GM19467 (cell line): ENCODE data around the gene RBM14.
"Not testable (repeated sequence)": the region's sequence is repeated elsewhere in the genome, so short reads cannot be mapped to it uniquely, and the experiment has no call there.

ENCODE experiments used
- ATAC-seq: cut with Tn5 transposase; IDR thresholded peaks from one replicate; pipeline ENCODE4 v1.9.1; 2021; ENCODE audit warnings: mild to moderate bottlenecking, moderate library complexity; ENCODE audit not compliant: unreplicated experiment

The RBM14 gene, protein sequence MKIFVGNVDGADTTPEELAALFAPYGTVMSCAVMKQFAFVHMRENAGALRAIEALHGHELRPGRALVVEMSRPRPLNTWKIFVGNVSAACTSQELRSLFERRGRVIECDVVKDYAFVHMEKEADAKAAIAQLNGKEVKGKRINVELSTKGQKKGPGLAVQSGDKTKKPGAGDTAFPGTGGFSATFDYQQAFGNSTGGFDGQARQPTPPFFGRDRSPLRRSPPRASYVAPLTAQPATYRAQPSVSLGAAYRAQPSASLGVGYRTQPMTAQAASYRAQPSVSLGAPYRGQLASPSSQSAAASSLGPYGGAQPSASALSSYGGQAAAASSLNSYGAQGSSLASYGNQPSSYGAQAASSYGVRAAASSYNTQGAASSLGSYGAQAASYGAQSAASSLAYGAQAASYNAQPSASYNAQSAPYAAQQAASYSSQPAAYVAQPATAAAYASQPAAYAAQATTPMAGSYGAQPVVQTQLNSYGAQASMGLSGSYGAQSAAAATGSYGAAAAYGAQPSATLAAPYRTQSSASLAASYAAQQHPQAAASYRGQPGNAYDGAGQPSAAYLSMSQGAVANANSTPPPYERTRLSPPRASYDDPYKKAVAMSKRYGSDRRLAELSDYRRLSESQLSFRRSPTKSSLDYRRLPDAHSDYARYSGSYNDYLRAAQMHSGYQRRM

DNA sequence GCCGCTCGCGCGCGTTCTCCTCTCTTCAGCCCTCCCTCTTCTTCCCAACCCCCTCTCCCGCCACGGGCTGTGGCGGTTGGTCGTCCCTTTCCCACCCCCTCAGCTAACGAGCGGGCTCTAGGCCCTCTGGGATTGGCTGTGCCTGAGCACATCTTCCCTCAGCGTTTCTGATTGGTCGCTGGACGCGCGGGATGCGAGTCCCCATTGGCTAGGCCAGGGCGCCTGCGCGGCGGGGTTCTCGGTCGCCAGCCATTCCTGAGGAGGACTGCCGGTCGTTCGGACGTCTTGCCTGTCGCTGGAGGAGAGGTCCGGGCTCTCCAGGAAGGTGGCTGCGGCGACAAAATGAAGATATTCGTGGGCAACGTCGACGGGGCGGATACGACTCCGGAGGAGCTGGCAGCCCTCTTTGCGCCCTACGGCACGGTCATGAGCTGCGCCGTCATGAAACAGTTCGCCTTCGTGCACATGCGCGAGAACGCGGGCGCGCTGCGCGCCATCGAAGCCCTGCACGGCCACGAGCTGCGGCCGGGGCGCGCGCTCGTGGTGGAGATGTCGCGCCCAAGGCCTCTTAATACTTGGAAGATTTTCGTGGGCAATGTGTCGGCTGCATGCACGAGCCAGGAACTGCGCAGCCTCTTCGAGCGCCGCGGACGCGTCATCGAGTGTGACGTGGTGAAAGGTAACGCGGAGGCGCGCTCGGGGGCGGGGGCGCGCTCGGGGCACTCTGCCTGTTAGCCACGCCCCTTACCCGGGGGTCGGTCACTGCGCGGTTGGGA is at the start of gene RBM14:
Gene RBM14, plus strand, starts transcription at position 252 of the 776 bp plus-strand sequence. Its CDS starts 91 bp downstream, at position 343.
- ATAC-seq: peak; percentile 87

DNA sequence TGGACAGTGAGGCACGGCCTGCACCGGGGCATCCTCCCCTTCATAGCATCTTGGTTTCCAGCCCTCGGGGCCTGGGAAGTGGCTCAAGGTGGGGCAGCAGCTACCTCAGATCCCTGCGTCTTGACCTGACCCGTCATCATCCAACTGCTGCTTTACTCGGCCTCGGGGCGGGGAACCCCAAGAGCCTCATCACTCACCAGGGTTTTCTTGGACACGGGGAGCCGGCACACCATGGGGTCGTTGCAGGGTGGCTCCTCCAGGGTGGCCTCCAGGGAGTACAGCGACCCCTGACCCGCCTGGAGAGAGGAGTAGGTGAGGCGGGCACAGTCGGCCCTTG is 48.7 kb upstream of the RBM14 start:
- no peak for ATAC-seq

DNA sequence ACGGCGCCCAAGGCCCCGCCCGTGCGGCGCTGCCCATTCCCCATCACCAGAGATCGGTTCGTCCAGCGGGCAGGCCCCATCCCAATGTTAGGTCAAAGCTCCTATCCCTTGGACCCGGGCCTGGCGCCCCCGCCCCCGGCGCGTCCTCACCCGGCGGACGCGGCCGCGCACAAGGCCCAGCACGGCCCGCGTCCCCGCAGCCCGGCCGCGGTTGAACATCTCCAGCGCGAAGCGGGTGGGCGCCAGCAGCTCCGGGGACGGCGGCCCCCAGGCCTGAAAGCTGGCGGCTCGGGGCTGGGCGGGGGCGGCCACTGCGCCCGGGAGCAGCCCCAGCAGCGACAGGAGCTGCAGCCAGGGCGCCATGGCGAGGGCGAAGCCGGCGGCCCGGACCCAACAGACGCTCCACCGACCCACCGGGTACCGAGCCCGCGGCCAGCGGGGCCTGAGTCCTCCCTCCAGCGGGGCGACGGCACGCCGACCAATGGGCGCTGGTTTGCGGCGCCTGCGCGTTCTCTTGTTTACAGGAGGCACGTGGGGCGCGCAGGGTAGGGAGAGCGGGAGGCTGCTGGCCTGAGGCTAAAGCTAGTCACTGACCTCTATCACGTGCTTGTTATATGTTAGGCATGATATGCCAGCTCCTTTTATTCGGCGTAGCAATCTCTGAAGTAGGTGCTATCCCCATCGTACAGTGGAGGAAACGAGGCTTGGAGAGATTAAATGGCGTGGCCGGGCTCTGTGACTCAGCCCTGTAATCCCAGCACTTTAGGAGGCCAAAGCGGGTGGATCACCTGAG is 48.1 kb upstream of the RBM14 start, which contains the start of gene CTSF:
Gene CTSF, minus strand, starts transcription at position 483 of the 793 bp plus-strand sequence. Its CDS starts 120 bp downstream, at position 363.
- no peak for ATAC-seq

DNA sequence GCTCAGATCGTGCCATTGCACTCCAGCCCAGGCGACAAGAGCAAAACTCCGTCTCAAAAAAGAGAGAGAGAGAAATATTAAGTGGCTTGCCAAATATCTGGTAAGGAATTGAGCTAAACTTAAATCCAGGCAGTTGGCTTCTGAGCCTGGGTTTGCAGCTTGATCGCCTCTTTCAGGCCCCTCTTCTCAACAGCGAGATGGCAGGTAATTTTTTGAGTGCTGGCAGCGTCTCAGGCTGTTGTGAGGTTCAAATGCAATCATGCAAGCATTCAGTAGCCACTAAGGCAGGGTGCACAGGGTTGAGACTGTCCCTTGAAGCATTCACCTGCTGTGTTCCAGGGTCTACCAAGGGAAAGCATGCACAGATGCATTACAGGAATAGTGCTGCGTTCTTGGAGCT is 47.4 kb upstream of the RBM14 start:
- no peak for ATAC-seq

DNA sequence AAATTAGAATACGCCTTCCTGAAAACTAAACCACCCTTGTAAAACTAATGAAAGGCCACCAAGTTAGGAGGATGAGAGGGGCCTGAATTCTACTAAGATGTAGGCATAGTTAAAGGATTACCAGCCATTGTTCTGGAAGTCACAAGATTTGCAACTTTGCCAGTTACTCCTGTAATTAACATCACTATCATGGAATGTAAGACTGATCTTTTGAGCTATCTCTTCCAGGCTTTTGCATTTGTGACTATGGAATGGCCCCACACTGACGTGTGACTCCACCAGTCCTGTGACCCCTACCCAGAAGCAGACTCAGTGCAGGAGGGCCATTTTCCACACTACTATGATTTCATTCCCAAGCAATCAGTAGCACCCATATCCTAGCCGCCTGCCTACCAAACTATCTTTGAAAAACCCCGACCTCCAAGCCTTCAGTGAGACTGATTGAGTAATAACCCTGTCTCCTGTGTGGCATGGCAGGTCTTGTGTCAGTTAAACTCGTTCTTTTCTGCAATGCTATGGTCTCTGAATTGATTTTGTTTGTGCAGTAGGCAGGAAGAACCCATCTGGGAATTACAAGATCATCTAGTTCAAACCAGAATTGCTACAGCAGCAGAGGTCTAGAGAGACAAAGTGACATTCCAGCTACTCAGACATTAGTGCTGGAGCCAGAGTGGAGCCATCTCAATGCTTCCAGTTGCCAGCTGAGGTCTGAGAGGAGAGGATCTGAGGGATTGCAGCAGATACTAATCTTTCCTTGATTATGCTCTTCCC is 46.2 kb upstream of the RBM14 start:
- ATAC-seq: no peak

DNA sequence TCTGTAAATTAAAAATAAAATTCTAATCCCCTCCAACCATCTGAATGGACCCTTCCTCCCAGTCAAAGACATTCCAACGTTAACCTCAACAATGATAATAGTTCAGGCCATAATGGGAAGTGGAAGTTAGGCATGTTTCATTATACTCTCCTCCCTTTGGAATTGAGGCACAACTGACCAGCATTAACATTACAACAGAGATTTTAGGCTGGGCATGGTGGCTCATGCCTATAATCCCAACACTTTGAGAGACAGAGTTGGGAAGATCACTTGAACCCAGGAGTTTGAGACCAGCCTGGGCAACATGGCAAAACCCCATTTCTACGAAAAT is 45.6 kb upstream of the RBM14 start:
- ATAC-seq: no peak

DNA sequence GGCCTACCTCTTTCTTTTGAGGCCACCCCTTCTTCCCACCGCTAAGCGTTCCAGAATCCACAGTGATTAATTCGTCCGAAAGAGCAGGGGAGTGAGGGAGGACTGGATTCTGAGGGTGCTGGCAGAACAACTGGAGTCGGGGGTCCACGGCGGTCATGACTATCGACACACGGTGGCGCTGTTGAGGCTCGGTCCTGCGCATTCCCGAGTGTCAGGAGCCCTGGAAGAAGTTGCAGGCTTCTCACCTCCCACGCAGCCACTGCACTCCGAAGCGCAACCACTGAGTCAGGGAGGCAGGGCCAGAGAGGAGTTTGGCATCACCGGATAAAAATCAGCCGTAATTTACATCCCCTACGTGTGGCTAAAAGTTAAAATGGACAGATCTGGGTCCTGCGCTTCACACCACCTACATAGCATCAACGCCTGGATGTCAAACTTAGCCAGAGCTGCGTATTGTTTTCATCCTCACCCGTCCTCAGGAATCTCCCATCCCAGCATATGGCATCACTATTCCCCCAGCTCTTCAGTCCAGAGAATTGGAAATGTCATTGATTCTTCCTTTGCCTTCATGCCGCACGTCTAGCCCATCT is 37.3 kb upstream of the RBM14 start:
- no peak for ATAC-seq

DNA sequence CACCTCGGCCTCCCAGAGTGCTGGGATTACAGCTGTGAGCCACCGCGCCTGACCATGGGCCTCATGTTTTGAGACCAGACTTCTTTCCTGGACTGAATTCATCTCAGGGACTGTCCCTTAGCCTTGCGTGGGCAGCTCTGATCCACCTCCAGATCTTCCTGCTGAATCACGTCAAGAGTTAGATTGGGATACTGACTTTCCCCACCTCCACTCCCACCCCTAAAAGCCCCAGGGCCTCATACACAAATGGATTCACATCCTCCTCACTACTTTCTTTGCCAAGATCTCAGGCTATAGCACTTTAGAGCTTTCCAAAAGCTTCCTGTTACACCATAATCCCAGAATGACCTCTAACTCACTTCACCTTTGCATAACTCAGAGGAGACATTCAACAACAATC is 35.6 kb upstream of the RBM14 start:
- no peak for ATAC-seq

DNA sequence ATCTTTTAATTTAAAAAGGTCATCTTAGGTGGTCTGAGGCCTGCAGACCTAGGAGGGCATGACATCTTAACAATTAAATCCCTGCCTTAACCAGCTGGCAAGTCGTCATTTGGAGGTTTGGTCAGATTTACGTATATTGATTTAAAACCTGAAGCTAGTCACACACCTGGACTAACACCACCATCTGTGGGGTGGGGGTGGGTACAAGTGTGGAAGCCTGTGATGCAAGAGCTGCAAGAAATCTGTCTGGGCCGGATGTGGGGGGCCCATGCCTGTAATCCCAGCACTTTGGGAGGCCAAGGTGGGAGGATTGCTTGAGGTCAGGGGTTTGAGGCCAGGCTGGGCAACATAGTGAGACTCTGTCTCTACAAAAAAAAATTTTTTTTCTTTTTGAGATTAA is 35.2 kb upstream of the RBM14 start:
- no peak for ATAC-seq

DNA sequence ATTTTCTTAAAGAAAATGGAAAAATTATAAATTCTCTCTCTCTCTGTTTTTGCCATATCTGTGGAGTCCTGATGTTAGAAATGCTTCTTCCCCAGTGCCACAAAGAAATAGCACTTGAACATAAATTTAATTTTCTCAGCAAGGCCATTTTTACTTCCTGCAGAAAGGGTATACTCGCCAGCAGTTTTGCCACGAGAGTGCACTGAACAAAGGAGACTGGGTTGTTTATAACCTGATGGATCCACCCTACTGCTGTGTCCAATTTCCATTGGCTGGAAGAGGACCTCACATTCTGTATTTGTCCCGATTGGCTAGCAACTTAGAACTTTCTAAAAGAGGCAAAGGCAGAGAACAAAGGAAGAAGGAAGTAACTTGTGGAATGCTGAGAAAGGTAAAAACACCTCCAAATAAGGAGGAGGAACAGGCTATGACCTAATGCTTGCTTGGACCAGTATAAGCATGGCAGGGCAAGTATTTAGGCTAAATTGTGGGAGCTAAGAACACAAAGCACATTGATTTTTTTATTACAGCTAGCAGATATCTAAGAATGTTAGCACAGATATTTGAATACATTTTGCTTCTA is 33.8 kb upstream of the RBM14 start:
- not testable (repeated sequence) for ATAC-seq

DNA sequence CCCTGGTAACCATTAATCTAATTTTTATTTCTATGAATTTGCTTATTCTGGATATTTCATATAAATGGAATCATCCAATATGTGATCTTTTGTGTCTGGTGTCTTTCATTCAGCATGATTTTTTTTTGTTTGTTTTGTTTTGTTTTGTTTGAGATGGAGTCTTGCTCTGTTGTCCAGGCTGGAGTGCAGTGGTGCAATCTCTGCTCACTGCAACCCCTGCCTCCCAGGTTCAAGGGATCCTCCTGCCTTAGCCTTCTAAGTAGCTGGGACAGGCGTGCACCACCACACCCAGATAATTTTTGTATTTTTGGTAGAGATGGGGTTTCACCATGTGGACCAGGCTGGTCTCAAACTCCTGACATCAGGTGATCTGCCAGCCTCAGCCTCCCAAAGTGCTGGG is 31.0 kb upstream of the RBM14 start:
- not testable (repeated sequence) for ATAC-seq

DNA sequence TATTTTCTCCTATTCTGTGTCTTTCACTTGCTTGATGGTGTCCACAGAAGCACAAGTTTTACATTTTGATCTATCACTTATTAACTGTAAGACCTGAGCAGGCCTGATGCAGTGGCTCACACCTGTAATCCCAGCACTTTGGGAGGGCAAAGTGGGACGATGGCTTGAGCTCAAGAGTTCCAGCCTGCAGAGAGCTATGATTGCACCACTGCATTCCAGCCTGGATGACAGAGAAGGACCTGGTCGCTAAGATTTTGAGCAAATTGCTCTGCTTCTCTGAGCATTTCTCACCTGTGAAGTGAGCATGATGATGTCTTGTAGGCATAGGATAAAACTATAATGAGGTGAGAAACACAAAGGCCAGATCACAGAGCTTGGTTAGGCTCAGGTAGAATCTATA is 30.3 kb upstream of the RBM14 start:
- ATAC-seq: no peak

DNA sequence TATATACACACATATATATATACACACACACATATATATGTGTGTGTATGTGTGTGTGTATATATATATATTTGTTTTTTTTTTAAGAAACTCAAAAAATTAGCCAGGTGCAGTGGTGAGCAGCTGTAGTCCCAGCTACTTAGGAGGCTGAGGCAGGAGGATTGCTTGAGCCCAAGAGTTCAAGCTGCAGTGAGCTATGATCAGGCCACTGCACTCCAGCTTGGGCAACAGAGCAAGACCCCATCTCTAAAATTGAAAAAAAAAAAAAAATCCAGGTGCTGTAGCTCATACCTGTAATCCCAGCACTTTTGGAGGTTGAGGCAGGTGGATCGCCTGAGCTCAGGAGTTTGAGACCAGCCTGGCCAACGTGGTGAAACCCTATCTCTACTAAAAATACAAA is 27.1 kb upstream of the RBM14 start:
- not testable (repeated sequence) for ATAC-seq

DNA sequence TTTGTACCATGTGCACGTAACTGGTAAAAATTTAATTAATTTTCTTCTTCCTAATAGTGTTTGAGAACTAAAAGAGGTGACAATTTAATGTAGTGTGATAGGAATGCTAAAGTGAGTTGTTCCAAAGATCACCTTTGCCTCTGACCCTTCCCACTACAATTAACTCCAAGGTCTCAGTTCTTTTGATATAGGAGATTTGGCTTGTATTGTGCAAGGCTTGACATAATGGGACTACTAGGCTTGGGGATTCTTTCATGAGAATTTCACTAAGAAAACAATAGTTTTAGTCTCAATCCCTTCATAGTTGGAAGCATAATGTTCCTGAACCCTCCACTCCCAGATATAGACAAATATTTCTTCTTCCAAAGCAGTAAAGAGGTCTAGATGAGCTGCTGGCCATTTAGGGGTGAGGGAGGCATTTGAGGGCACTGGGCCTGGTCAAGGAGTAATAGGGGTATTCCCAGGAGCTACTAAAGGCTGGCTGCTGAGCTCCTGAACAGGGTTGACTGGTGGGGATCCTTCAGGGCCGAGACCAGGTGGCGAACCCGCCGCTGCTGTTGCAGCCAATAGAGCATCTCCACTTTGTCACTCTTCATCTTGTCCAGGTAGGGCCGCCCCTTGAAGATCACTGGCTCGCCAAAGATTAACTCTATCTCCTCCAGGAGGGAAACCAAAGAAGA is 26.3 kb upstream of the RBM14 start:
- ATAC-seq: no peak

DNA sequence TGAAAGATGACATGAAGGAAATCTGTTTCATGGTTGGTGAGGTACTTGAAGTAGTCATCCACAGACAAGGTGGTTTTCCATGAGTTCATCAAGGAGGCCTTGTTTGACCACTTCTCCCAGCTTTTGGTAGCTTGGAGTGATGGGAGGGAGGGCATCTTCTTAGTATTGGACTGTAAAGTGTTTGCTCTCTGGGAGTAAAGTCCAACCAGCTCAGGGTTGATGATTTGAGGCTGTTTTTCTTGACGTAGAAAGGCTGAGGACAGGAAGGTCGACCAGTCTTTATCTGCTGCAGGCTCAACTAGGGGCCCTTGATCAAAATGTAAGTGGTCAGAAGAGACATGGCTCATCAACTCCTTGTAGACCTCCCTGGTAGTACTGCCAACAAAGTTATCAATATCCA is 25.3 kb upstream of the RBM14 start:
- ATAC-seq: no peak

DNA sequence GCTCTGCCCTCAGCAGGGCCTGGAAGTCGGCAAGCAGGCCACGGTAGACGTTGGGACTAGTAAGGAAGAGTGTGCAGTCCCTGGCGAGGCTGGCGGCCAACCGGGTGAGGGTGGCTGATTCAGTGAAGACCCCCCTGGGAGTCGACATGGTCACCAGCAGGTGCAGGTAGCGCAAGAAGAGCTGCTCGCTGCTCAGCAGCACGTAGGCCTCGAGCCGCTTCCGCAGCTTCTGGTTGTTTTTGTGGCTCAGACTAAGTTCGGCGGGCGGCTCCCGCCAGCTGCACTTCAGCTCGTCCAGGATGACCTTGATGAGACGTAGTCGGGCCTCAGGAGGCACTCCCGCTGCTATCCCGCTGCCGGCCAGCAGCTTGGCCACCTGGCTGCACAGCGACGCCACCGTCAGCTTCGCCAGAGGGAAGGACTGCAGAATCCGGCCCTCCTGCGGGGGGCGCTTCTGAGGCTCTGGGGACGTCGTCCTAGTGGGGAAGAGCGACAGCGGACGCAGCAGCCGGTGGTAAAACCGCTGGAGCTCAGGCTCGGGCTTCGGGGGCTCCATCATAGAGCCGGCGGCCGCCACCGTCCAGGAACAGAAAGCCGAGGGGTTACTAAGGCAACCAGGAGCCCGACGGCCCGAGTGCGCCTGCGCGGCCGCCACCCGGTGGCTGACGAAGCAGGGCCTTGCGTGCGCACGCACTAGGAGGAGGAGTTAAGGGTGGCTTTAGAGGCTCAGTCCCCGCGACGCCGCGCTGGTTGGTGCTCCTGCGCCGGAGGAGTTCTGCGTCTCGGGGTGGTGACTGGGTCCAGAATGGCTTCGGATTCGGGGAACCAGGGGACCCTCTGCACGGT is 23.8 kb upstream of the RBM14 start, which contains the start of the genes CCDC87 and CCS:
Gene CCDC87, minus strand, starts transcription at position 607 of the 846 bp plus-strand sequence. Its CDS starts 48 bp downstream, at position 559.
Gene CCS, plus strand, starts transcription at position 729 of the 846 bp plus-strand sequence. Its CDS starts 77 bp downstream, at position 806.
- peak; percentile 85 for ATAC-seq

DNA sequence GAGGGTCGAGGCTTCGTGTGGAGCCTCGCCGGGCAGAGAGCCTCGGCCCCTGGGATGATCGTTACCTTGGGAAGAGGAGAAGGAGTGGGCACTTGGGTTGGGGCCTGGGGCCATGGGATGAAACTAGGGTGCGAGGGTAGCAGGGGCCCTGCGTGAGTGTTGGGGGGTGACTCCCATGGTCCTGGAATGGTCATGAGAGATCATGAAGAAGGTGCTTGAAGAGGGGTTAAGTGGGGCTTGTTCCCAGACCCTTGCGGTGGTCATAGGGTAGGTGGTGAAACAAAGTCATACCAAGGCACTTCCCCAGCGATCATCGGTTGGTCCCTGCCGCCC is 23.2 kb upstream of the RBM14 start:
- ATAC-seq: peak; percentile 23

DNA sequence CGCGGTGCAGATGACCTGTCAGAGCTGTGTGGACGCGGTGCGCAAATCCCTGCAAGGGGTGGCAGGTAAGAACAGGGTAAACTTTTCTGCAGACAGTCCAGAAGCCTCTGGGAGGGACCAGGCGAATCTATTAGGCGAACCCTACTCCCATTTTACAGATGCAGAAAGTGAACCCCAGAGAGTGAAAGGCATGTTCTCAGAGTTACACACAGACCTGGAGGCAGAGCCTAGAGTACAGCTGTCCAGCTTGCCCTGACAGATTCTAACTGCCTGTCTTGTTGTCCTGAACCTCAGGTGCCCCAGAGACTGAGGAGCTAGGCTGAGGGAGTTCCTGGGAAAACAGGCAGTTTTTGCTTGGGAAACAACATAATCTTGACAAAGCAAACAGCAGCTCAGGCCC is 22.8 kb upstream of the RBM14 start:
- no peak for ATAC-seq
